GM19463 (cell line): Measurements from ENCODE around the gene TPO.
"Not testable (repeated sequence)": the region's sequence is repeated elsewhere in the genome, so short reads cannot be mapped to it uniquely, and the experiment has no call there.

ENCODE experiments used
- ATAC-seq: cut with Tn5 transposase; IDR thresholded peaks from one replicate; pipeline ENCODE4 v1.9.1; 2021; ENCODE audit warnings: mild to moderate bottlenecking, moderate library complexity; ENCODE audit not compliant: unreplicated experiment

TPO gene

DNA sequence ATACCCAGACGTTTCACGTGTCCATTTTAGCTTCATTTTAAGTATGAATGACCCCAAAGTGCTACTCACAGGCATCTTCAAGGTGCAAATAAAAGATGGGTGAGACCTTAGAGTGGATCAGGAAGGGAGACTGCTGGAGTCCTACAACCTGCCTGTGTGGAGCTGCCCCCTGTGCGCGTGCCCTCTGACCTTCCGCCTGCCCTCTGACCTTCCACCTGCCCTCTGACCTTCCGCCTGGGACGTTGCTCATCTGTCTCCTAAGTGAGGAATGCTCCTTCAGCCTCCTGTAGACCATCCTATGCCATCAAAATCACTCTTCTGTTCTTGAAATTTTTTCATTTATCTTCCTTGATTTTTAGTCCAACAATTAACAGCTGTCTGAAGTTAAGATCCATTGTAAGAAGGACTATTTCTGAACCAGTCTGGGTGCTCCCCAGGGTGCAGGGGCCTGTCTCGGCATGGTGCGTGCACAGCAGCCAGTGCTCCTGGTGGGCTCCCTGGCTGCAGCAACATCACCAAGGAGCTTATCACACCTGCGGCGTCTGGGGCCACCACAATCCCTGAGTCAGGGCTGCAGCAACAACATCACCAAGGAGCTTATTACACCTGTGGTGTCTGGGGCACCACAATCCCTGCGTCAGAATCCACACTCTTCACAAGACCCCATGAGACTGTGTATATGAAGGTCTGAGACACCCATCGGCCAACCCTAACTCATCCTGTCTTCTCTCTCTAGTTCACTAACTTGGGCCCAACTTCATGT lies 86.0 kb downstream of the TPO start:
- ATAC-seq = no peak

DNA sequence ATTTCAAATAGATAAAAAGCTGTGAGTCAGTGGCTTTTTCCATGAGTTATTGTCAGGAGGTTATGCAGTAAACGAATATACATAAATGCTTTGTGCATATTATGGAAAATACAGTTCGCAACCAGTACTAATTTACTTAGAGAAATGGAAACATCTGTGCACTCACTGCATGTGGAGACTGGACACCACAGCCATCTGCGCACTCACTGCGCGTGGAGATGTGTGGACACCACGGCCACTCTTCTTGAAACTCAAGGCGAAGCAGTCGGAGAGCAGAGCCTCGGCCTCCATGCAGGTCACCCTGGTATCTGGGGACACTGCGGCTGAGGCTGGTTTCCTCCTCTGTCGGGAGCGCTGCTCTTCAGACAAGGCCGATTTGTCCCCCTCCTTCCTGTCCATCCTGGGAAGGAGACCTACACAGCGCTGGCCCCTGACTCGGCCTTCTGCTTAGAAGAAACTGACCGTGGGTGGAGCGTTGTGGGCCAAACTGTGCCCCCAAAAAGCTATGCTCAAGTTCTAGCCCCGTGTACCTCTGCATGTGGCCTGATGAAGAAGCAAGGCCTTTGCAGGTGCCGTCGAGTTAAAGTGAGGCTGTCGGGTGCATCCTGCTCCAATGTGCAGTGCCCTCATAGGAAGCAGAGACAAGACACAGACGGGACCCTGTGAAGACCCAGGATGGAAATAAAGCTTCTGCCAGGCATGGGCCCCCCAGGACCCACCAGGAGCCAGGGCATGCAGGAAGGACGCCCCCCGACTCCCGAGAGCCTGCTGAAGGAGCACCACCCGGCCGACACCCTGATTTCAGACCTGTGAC lies 88.0 kb downstream of the TPO start:
- ATAC-seq = no peak

DNA sequence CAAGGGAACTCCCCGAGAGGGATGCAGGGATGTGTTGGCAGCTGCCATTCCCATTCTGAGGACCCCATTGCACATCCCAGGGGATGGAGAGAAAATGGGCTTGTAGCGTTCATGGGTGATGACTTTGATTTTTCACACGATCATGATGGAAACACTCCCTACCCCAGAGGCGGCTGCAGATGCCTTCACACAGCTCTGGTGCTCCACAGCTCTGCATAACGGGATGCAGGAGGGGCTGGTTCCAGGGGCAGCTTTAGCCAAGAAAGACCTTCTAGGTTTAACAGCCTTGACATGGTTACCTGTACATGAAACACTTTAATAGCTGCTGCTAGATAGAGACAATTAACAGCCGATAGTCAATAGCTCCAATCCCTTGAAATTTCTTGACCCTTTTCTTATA lies 88.7 kb downstream of the TPO start:
- no peak for ATAC-seq

DNA sequence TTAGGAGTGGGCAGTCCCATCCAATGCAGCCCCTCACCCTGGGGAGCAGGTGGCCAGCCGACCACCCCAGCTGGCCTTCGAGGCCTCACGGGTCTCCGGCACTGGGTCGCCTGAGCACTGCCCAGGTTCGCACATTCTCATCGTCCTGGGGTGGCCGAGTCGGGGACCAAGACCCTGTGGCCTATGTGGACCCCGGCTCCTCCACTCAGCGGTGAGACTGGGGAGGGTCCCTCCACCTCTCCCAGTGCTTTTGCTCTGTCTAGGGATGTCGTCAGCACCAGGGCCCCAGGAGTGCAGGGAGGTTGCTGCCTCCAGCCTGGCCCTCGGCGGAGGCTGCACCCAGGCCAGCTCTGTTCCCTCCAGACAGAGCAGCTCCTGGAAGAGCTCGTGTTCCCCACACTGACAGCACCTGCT lies 89.6 kb downstream of the TPO start:
- ATAC-seq = no peak

DNA sequence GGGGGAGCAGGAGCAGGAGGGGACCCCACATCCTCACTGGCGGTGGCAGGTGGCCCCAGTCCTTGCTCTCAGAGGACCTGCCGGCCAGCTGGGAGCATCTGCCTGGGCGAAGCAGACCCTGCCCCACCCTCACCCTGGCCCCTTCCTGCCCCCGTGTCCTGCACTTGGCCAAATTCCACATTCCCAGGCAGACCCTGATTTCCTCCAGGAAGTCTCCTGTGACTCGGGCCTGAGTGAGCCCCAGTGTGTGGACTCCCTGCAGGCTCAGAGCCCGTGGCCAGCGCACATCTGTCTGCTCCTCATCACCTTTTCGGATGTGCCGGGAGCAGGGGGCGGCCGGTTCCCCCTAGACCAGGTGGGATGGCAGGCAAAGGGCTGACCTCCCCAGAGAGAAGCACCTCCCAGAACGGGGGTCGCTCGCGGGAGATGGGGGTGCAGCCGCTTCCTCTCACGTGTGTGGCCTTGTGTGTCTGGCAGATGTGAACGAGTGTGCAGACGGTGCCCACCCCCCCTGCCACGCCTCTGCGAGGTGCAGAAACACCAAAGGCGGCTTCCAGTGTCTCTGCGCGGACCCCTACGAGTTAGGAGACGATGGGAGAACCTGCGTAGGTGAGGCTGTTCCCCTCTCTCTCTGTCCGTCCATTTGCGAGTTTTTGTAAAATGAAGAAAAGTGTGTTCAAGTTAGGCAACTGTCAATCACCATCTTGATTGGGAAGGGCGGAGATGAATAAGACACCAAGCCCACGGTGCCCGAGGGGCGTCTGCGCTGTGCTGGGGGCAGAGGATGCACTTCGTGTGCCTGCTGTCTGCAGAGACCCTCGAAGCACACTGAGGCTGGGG lies 90.4 kb downstream of the TPO start:
- ATAC-seq = no peak

DNA sequence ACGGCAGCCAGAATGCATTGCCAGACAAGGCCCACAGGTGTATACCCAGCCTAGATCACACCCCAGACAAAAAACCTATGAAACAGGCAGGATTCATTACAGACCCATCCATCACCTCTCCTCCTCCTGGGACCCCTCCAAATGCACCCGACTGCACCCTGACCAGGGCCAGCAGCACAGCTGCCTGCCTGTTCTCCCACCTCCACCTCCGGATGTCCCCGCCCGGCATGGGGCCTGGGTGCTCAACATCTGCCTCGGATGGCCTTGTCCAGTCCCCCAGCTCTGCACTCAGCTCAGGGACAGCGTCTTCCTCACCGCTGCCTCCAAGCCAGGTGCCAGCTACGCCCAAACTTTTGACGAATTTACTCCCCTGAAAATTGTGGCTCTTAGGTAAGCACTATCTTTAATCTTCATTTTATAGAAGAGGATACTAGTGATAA lies 91.1 kb downstream of the TPO start:
- no peak for ATAC-seq

DNA sequence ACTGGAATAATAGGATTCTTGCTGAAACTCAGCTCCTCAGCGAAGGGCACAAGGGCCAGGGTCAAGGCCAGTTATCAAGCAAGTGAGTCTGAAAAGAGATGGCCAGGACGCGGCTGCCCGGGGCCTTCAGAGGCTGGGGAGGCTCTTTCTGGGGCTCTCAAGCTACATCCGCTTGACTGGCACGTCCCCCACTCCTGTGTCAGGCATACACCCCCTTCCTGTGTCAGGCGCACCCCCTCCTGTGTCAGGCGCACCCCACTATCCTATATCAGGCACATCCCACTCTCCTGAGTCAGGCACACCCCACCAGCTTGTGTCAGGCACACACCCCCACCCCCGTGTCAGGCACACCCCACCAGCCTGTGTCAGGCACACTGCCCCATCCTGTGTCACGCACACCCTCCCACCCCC lies 91.8 kb downstream of the TPO start:
- ATAC-seq = no peak

DNA sequence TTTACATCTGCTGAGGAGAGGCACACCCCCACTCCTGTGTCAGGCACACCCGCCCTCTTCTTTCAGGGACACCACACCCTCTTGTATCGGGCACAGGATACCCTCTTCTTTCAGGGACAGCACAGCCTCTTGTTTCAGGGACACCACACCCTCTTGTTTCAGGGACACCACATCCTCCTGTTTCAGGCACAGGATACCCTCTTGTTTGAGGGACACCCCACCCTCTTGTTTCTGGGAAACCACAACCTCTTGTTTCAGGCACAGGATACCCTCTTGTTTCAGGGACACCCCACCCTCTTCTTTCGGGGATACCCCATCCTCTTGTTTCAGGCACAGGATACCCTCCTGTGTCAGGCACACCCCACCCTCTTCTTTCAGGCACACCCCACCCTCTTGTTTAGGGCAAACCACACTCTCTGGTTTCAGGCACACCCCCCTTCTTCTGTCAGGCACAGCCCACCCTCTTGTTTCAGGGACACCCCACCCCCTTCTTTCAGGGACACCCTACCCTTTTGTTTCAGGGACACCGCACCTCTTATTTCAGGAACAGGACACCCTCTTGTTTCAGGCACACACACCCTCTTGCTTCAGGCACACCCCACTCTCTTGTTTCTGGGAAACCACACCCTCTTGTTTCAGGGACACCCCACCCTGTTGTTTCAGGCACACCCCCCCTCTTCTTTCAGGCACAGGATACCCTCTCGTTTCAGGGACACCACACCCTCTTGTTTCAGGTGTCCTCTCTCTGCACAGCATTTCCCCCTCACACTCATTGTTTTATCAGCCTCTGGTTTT lies 96.2 kb downstream of the TPO start:
- ATAC-seq = no peak

DNA sequence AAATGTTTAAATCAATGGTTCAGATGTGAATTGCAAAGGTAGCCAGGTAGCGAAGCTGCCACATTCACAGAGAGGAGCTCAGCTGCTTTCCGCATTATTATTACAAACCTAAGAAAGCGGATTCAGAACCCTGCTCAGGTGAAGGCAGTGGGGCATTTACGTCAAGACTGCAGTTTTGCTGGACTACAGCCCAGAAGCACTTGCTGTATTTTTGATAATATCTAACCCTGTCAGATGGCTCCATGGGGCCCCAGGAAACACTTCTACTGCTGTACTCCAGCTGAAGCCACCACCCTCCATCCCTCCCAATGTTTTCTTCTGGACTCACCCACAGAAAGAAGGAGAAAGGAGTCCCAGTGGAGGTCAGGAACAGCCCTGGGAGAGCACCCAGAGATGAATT lies 96.9 kb downstream of the TPO start:
- no peak for ATAC-seq

DNA sequence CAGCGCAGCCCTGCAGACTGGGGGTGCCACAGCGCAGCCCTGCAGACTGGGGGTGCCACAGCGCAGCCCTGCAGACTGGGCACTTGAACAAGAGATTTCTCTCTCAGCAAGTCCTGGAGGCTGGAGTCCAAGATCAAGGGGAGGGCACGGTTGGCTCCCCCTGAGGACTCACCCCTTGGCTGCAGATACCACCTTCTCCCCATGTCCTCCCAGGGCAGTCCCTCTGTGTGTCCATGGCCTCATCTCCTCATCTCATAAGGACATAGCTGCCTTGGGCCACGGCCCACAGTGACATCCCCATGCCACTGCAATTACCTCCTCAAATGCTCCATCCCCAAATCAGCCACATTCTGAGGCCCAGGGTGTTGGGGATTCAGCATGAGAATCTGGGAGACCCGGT lies 98.2 kb downstream of the TPO start:
- no peak for ATAC-seq

DNA sequence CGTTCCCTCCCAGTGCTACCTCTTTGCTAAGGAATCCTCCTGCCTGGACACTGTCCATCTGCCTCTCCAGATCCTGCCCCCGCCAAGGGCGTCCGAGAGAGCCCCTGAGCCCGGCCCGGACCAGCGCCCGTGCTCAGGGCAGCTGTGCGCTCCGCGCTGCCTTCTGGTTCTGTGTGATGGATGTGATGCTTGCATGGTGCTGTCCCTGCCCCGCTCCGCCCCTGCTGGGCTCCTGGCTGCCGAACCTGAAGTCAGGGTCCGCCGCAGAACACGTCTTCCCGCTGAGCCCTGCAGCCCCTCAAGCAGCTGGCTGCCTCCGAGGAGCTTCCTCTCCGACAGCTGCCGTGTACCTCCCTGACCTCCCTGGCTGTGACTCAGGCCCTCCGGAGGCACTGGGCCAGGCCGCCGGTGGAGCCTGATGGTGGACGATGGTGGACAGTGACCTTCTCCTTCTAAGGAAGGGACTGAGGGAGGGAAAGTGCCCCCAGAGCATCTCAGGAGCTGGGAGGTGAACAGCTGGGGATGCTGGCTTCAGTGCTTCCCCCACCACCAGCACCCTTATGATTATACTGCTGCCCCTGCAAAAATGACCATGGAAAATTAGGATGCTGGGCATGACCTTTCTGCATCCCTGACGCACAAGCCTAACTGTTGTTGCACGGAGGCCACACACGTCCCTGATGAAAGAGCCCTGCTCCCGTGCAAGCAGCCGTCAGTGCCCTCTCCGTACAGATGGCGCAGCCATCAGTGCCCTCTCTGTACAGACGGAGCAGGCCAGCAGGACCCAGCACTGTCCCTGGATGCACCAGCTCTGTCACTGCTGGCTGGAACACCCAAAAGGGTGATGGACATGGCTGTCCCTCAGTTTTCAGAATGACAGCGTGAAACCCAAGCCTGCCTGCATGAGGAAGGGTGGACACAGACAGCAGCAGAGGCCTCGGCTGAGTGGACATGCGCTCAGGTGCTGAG lies 99.3 kb downstream of the TPO start:
- ATAC-seq = no peak

DNA sequence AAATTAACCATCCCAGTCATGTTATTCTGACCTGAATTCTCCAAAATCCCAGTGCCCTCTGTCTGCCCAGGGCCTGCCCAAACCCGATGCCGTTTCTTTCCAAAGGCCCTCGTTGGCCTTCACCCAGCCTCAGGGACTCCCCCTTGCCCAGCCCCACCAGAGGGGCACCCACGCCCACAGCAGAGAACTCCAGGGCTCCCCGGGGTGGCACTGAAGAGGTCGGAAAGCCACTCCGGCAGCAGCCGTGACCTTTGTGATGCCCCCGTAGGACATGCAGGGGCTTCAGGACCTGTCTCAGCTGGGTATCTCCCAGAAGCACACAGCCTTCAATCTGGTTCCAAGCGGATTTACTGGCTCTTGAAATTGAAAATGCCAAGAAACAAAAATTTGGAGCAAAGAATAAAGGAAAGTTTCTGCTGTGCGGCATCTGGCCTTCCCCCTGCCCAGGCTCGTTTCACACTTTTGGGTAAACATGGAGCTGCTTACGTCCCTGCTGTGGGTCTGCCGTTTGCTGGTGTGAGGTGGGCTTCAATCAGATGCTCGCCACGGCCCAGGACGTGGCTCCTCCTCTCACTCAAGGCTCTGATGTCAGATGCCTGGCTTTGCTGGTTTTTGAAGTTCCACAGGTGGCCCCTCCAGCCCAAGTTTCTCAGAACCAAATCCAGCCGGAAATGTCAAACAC lies 101.3 kb downstream of the TPO start:
- no peak for ATAC-seq

DNA sequence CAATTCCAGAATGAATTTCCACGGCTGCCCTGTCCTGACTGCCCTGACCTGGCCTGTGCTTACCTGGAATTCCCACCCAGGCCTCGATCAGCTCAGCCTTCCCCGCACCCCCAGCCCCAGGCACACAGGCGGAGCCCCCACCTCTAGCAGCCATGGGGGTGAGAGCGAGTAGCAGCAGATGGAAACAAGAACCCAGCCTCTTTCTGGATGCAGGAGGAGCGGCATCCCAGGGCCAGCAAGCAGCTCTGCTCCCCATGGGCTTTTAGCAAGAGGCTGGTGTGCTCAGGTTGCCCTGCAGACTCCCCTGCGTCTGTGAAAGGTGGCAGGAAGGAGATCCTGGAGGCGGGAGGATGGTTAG lies 101.8 kb downstream of the TPO start:
- no peak for ATAC-seq

DNA sequence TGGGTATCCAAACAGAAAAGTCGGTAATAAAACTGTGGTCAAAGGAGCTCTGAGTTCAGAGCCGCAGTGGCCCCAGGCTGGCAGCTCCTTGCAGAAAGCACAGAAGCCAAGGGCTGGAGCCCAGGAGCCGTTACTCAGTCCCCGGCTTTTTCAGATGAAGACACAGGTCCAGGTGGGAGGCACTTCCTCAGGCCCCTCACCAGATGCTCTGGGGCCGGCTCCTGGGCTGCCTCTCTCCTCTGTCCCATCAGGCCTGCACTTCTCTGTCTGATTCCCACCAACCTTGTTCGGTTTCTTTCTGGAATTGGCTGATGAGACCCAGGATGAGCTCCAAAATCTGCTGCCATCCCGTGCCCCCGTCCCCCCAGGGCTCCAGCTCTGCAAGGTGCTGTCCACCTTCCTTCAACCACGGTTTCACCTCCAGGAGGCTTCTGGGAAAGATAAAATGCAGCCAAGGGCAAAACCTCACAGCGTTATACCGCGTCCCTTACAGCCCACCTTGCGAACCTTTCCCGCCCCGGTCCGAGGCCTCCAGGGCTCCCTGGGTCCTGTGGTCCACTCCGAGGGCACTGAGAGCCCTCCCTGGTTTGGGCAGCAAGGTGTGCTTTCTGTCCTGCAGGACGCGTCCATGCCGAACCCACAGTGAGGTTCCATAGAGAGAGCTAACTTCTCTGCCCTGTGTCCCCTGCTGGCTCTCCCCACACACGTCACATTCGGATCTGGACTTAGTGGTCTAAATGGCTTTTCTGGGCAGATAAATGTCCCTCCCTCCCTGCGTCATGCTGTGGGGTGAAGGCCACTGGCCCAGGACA lies 102.9 kb downstream of the TPO start:
- no peak for ATAC-seq

DNA sequence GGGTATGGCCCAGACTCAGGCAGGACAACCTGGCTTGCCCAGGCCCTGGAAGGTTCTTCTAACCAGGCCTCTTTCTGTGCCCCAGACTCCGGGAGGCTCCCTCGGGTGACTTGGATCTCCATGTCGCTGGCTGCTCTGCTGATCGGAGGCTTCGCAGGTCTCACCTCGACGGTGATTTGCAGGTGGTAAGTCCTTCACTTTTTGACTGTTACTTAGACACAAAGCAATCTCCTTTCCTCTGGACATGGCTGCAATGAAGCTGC lies 103.5 kb downstream of the TPO start:
- ATAC-seq = no peak

DNA sequence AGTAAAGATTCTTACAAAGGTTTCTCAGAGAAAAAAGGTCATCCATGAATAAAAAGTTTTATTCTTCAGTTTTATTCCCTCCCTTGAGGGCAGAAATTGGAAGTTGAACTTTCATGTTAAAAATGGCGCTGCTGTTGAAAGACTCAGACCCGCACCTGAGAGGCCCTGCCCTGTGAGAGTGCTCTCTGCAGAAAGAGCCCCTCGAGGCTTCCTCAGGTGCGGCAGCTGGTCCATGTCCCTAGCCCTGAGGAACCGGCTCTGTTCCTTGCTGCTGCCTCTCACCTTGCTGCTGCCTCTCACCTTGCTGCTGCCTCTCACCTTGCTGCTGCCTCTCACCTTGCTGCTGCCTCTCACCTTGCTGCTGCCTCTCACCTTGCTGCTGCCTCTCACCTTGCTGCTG lies 104.0 kb downstream of the TPO start:
- not testable (repeated sequence) for ATAC-seq

DNA sequence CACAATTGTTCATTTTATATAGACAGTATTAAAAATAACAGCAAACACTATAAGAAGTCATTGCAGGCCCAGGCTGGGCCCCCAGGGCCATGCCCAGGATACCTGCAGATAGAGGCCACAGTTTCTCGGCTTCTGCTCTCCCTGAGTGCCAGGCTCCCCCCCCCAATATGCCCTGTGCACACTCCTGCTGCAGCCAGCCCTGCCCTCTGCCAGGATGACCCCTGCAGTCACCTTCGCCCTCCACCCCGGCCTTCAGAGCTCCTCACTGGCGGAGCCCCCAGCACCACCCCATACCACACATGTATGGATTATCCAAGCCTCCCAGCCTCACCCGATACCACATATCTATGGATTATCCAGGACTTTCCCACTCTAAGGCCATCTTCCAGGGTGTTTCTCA lies 104.5 kb downstream of the TPO start:
- ATAC-seq = no peak

DNA sequence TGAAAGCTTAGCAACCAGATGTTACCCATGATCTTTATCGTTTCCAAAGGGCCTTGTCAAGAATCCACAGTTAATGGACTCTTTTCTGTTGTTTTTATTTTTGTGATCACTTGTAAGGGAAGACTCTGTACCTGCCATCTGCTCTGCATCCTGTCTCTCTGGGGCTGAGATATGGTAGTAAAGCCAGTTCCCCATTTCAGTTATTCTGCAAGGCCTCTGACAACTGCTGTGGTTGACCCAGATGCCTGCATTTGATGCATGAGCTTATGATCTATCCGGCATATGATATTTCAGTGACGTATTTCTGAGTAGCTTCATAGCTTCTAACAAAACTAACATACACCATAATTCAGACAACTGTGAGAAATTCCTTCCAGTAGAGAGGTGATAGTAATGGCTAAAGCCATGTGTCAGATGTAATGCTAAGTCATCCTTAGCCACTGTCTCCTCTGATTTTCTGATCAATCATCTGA lies 105.1 kb downstream of the TPO start:
- ATAC-seq = no peak
